GM23338 (cell line): ENCODE results near the gene SORCS3. TPM values are rescaled to one million over a fixed set of nuclear protein-coding genes. Genes with fewer than 3 reads are reported as not detected.

Experiments
- ATAC-seq: fragments of 200-7000 bp; cut with Tn5 transposase; 3 replicates; pipeline ENCODE4 v1.9.1; 2020
- DNase-seq: peaks from one replicate; pipeline ENCODE4 v3.0.0-alpha.2; 2015; ENCODE audit warnings: low spot score
- H2AFZ ChIP-seq: fragments of 200-600 bp; sonication (generic); 2 replicates; pipeline ENCODE4 v1.8.0; 2016; ENCODE audit warnings: antibody characterized with exemption, mild to moderate bottlenecking, moderate library complexity
- H3F3A ChIP-seq: fragments of 200-600 bp; sonication (generic); replicated peaks from 2 replicates; pipeline ENCODE4 v1.8.0; 2017; ENCODE audit warnings: antibody characterized with exemption, mixed run types, low read depth
- H3K27ac ChIP-seq: fragments of 200-600 bp; sonication (generic); 2 replicates; pipeline ENCODE4 v1.6.1; 2016; ENCODE audit warnings: low read depth
- H3K27me3 ChIP-seq: fragments of 200-600 bp; sonication (generic); 2 replicates; pipeline ENCODE4 v1.8.0; 2016; ENCODE audit warnings: mild to moderate bottlenecking, mixed run types, moderate library complexity; ENCODE audit not compliant: insufficient read depth
- H3K36me3 ChIP-seq: fragments of 200-600 bp; sonication (generic); 2 replicates; pipeline ENCODE4 v1.8.0; 2016; ENCODE audit warnings: mild to moderate bottlenecking; ENCODE audit not compliant: insufficient read depth
- H3K4me1 ChIP-seq: fragments of 200-600 bp; sonication (generic); 2 replicates; pipeline ENCODE4 v1.8.0; 2016; ENCODE audit warnings: mild to moderate bottlenecking, moderate library complexity; ENCODE audit not compliant: insufficient read depth
- H3K4me2 ChIP-seq: fragments of 200-600 bp; sonication (generic); 2 replicates; pipeline ENCODE4 v1.7.1; 2017; ENCODE audit warnings: mixed run types
- H3K4me3 ChIP-seq: fragments of 200-600 bp; sonication (generic); 2 replicates; pipeline ENCODE4 v1.6.1; 2016; ENCODE audit warnings: mixed run types
- H3K79me2 ChIP-seq: fragments of 200-600 bp; sonication (generic); replicated peaks from 2 replicates; pipeline ENCODE4 v1.8.0; 2017; ENCODE audit warnings: mild to moderate bottlenecking; ENCODE audit not compliant: insufficient read depth
- H3K9me2 ChIP-seq: fragments of 200-600 bp; sonication (generic); 2 replicates; pipeline ENCODE4 v1.8.0; 2017; ENCODE audit not compliant: insufficient read depth
- H4K20me1 ChIP-seq: fragments of 200-600 bp; sonication (generic); replicated peaks from 2 replicates; pipeline ENCODE4 v1.8.0; 2017; ENCODE audit warnings: mild to moderate bottlenecking; ENCODE audit not compliant: insufficient read depth
- H3K27ac Mint-ChIP-seq: 2 replicates; pipeline ENCODE4 v1.8.0; 2020; ENCODE audit warnings: inconsistent platforms, mild to moderate bottlenecking, moderate library complexity, mixed read lengths
- H3K27me3 Mint-ChIP-seq: 3 replicates; pipeline ENCODE4 v1.8.0; 2022; ENCODE audit warnings: low read depth, mild to moderate bottlenecking, moderate library complexity, mixed read lengths, inconsistent platforms; ENCODE audit not compliant: insufficient read depth, poor library complexity
- H3K36me3 Mint-ChIP-seq: 3 replicates; pipeline ENCODE4 v1.8.0; 2021; ENCODE audit warnings: low read depth, mild to moderate bottlenecking, inconsistent platforms, moderate library complexity, mixed read lengths
- H3K4me1 Mint-ChIP-seq: 3 replicates; pipeline ENCODE4 v1.8.0; 2020; ENCODE audit warnings: mild to moderate bottlenecking, inconsistent platforms, mixed read lengths
- H3K4me3 Mint-ChIP-seq: 3 replicates; pipeline ENCODE4 v1.8.0; 2021; ENCODE audit warnings: moderate library complexity, mild to moderate bottlenecking, inconsistent platforms, mixed read lengths
- H3K9me3 Mint-ChIP-seq: 3 replicates; pipeline ENCODE4 v1.8.0; 2020; ENCODE audit warnings: moderate library complexity, mild to moderate bottlenecking, inconsistent platforms, mixed read lengths
- CREB1 ChIP-seq: fragments of 250-450 bp; sonication (Bioruptor Pico); IDR thresholded peaks from 2 replicates; pipeline ENCODE4 v1.5.0; 2020; ENCODE audit warnings: low read depth, mild to moderate bottlenecking, moderate library complexity
- EZH2 ChIP-seq: fragments of 200-600 bp; sonication (generic); IDR thresholded peaks from one replicate; pipeline ENCODE4 v1.8.0; 2017; ENCODE audit warnings: antibody characterized with exemption, mild to moderate bottlenecking, low read depth; ENCODE audit not compliant: unreplicated experiment
- EZH2phosphoT487 ChIP-seq: fragments of 200-600 bp; sonication (generic); IDR thresholded peaks from one replicate; pipeline ENCODE4 v1.8.1; 2018; ENCODE audit warnings: antibody characterized with exemption; ENCODE audit not compliant: unreplicated experiment
- JUNB ChIP-seq: IDR thresholded peaks from one replicate; pipeline ENCODE4 v1.6.1; 2016; ENCODE audit warnings: antibody characterized with exemption; ENCODE audit not compliant: unreplicated experiment
- NANOG ChIP-seq: IDR thresholded peaks from 2 replicates; pipeline ENCODE4 v1.6.1; 2016; ENCODE audit warnings: antibody characterized with exemption, borderline replicate concordance
- POLR2AphosphoS5 ChIP-seq: IDR thresholded peaks from 2 replicates; pipeline ENCODE4 v1.6.1; 2016; ENCODE audit warnings: antibody characterized with exemption, low read depth
- REST ChIP-seq: IDR thresholded peaks from one replicate; pipeline ENCODE4 v1.6.1; 2018; ENCODE audit warnings: antibody characterized with exemption; ENCODE audit not compliant: unreplicated experiment
- STAT1 ChIP-seq: IDR thresholded peaks from one replicate; pipeline ENCODE4 v1.6.1; 2016; ENCODE audit warnings: antibody characterized with exemption; ENCODE audit not compliant: unreplicated experiment
- ZNF114 ChIP-seq: fragments of 250-450 bp; sonication (Bioruptor Pico); IDR thresholded peaks from 2 replicates; pipeline ENCODE4 v1.5.0; 2020; ENCODE audit warnings: mild to moderate bottlenecking, moderate library complexity
- ZNF331 ChIP-seq: fragments of 250-450 bp; sonication (Bioruptor Pico); IDR thresholded peaks from 2 replicates; pipeline ENCODE4 v1.5.0; 2020; ENCODE audit warnings: low read depth, mild to moderate bottlenecking, moderate library complexity
- polyA plus RNA-seq: library from polyadenylated mRNA; unstranded; fragments of >200 nt; fragmentation: Nextera tagmentation; extraction: Ambion mirVana; gene quantifications from 2 replicates; pipeline ENCODE4 v1.2.1, GENCODE V29; 2016
- total RNA-seq: library from RNA; depleted of rRNA; stranded (reverse); fragments of >200 nt; shearing (Covaris generic); gene quantifications from 2 replicates; pipeline ENCODE4 v1.2.3, GENCODE V29; 2014
- TF ChIP-seq, protein P1 (sequence below): fragments of 250-450 bp; sonication (Bioruptor Pico); IDR thresholded peaks from 2 replicates; pipeline ENCODE4 v1.5.0; 2020; ENCODE audit warnings: mild to moderate bottlenecking, moderate library complexity
- TF ChIP-seq, protein P2 (sequence below), 2 experiments: fragments of 200-600 bp in 1 of 2; sonication (generic) in 1 of 2; conservative IDR thresholded peaks; 2 replicates each; pipeline versions ENCODE4 v1.5.1 to v1.6.1; 2016 to 2017; ENCODE audit warnings: antibody characterized with exemption in 2 of 2, low read depth in 2 of 2, mild to moderate bottlenecking in 2 of 2, moderate library complexity in 1 of 2
- TF ChIP-seq, protein P3 (sequence below): IDR thresholded peaks from 2 replicates; pipeline ENCODE4 v1.6.1; 2016; ENCODE audit warnings: antibody characterized with exemption

Gene SORCS3
- total and polyA plus RNA-seq, 2 experiments from 2014 or later: 0.37 to 1.4 TPM

DNA sequence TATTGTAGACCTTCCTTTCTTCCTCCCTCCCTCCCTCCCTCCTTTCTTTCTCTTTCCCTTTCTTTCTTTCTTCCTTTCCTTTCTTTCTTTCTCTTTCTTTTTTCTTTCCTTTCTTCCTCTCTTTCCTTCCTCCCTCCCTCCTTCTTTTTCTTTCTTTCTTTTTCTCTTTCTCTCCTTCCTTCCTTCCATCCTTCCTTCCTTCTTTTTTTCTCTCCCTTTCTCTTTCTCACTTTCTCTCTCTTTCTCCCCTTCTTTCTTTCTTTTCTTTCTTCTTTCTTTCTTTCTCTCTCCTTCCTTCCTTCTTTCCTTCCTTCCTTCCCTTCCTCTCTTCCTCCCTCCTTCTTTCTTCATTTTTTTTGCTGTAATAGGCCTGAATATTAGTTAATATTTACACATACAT lies 638.0 kb downstream of the SORCS3 start:
- H3K4me1 ChIP-seq: no peaks in the 10 kb centered on the region
- H3K27ac Mint-ChIP-seq: no peak overlapping the region
- no peaks in the 10 kb centered on the region for H4K20me1 ChIP-seq
- no peak overlapping the region for H2AFZ ChIP-seq
- peaks cover 2% of the 10 kb centered on the region for H3K27me3 Mint-ChIP-seq
- H3K4me1 Mint-ChIP-seq: no peaks in the 10 kb centered on the region; the same call in 2 of the 3 replicates
- H3F3A ChIP-seq: no peaks in the 10 kb centered on the region
- H3K36me3 ChIP-seq: no peaks in the 10 kb centered on the region
- H3K9me3 Mint-ChIP-seq: no peaks in the 10 kb centered on the region
- H3K9me2 ChIP-seq: 0 out of 2 replicates have a peak, but pooled peaks cover 11% of the 10 kb centered on the region
- no peak overlapping the region for H3K4me3 ChIP-seq
- ATAC-seq: no peak
- TF ChIP-seq JUNB (no peak), NANOG (no peak), ZNF114 (CRISPR knock-in tag) (no peak), CREB1 (CRISPR knock-in tag) (no peak), REST (no peak), POLR2AphosphoS5 (no peak), EZH2phosphoT487 (no peak), STAT1 (no peak), ZNF331 (no peak), EZH2 (no peak)
- TF ChIP-seq, protein P1, sequence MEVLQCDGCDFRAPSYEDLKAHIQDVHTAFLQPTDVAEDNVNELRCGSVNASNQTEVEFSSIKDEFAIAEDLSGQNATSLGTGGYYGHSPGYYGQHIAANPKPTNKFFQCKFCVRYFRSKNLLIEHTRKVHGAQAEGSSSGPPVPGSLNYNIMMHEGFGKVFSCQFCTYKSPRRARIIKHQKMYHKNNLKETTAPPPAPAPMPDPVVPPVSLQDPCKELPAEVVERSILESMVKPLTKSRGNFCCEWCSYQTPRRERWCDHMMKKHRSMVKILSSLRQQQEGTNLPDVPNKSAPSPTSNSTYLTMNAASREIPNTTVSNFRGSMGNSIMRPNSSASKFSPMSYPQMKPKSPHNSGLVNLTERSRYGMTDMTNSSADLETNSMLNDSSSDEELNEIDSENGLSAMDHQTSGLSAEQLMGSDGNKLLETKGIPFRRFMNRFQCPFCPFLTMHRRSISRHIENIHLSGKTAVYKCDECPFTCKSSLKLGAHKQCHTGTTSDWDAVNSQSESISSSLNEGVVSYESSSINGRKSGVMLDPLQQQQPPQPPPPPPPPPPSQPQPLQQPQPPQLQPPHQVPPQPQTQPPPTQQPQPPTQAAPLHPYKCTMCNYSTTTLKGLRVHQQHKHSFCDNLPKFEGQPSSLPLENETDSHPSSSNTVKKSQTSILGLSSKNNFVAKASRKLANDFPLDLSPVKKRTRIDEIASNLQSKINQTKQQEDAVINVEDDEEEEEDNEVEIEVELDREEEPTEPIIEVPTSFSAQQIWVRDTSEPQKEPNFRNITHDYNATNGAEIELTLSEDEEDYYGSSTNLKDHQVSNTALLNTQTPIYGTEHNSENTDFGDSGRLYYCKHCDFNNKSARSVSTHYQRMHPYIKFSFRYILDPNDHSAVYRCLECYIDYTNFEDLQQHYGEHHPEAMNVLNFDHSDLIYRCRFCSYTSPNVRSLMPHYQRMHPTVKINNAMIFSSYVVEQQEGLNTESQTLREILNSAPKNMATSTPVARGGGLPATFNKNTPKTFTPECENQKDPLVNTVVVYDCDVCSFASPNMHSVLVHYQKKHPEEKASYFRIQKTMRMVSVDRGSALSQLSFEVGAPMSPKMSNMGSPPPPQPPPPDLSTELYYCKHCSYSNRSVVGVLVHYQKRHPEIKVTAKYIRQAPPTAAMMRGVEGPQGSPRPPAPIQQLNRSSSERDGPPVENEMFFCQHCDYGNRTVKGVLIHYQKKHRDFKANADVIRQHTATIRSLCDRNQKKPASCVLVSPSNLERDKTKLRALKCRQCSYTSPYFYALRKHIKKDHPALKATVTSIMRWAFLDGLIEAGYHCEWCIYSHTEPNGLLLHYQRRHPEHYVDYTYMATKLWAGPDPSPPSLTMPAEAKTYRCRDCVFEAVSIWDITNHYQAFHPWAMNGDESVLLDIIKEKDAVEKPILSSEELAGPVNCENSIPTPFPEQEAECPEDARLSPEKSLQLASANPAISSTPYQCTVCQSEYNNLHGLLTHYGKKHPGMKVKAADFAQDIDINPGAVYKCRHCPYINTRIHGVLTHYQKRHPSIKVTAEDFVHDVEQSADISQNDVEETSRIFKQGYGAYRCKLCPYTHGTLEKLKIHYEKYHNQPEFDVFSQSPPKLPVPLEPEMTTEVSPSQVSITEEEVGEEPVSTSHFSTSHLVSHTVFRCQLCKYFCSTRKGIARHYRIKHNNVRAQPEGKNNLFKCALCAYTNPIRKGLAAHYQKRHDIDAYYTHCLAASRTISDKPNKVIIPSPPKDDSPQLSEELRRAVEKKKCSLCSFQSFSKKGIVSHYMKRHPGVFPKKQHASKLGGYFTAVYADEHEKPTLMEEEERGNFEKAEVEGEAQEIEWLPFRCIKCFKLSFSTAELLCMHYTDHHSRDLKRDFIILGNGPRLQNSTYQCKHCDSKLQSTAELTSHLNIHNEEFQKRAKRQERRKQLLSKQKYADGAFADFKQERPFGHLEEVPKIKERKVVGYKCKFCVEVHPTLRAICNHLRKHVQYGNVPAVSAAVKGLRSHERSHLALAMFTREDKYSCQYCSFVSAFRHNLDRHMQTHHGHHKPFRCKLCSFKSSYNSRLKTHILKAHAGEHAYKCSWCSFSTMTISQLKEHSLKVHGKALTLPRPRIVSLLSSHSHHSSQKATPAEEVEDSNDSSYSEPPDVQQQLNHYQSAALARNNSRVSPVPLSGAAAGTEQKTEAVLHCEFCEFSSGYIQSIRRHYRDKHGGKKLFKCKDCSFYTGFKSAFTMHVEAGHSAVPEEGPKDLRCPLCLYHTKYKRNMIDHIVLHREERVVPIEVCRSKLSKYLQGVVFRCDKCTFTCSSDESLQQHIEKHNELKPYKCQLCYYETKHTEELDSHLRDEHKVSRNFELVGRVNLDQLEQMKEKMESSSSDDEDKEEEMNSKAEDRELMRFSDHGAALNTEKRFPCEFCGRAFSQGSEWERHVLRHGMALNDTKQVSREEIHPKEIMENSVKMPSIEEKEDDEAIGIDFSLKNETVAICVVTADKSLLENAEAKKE (CRISPR knock-in tag): no peak
- TF ChIP-seq, protein P2, sequence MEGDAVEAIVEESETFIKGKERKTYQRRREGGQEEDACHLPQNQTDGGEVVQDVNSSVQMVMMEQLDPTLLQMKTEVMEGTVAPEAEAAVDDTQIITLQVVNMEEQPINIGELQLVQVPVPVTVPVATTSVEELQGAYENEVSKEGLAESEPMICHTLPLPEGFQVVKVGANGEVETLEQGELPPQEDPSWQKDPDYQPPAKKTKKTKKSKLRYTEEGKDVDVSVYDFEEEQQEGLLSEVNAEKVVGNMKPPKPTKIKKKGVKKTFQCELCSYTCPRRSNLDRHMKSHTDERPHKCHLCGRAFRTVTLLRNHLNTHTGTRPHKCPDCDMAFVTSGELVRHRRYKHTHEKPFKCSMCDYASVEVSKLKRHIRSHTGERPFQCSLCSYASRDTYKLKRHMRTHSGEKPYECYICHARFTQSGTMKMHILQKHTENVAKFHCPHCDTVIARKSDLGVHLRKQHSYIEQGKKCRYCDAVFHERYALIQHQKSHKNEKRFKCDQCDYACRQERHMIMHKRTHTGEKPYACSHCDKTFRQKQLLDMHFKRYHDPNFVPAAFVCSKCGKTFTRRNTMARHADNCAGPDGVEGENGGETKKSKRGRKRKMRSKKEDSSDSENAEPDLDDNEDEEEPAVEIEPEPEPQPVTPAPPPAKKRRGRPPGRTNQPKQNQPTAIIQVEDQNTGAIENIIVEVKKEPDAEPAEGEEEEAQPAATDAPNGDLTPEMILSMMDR (conservative IDR thresholded peaks at IDR 0.05; ENCODE audit: low read depth in 2 of 2): no peak
- TF ChIP-seq, protein P3, sequence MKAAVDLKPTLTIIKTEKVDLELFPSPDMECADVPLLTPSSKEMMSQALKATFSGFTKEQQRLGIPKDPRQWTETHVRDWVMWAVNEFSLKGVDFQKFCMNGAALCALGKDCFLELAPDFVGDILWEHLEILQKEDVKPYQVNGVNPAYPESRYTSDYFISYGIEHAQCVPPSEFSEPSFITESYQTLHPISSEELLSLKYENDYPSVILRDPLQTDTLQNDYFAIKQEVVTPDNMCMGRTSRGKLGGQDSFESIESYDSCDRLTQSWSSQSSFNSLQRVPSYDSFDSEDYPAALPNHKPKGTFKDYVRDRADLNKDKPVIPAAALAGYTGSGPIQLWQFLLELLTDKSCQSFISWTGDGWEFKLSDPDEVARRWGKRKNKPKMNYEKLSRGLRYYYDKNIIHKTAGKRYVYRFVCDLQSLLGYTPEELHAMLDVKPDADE: no peak
- H3K79me2 ChIP-seq: no peaks in the 10 kb centered on the region
- H3K4me2 ChIP-seq: no peak overlapping the region
- no peak for DNase-seq
- H3K27me3 ChIP-seq: no peaks in the 10 kb centered on the region
- no peak overlapping the region for H3K27ac ChIP-seq
- no peak overlapping the region for H3K4me3 Mint-ChIP-seq
- H3K36me3 Mint-ChIP-seq: no peaks in the 10 kb centered on the region
